NCI-H1930 (cell line): ENCODE data around the gene ZNF121.

Source experiments
- DNase-seq, 2 experiments: peaks; one replicate each; lab custom pipeline; 2025; lab: John Stamatoyannopoulos, UW

Gene ZNF121

DNA sequence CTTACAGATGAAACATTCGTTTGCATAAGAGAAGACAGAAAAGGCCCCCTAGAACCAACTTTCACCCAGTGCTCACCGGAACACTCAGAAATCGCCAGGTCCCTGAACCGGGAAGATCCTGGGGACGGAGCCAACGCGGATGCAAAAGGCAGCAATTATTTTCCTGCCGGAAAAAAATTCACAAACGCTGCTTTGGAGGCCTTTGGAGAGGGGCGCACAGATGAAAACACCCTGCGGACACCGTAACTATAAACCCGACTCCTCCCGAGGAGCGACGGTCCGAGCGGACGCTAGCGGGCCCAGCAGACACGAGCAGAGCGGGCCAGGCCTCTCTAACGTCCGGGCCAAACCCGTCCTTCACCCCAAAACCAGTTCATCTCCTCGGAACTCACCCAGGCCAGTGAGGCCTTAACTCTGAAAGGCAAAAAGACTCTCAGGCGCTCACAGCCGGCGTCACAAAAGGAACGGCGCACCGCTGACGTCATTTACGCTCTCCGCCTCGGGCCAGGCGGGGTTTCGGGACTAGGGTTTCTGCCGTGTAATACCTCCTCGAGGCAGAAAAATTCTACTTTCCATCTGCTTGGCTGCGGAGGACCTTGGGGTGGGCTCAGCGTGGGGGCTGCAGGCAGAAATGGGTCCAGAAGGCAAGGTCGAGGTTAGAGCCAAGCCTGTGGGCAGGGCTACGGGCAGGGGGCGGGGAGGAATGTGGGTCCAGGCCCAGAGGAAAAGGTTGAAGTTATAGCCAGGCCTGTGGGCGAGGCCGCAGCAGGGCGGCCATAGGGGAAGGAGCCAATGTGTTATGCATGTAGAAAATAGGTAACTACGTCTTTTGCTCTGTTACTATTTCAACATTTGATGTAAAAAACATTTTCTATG, 45.9 kb downstream of the ZNF121 start, which contains the start of gene ZNF426:
TSS of gene ZNF426 (minus strand) at position 463 of the 876 bp plus-strand sequence. CDS start 2,413 bp downstream, outside the sequence.
- DNase-seq, result peak; percentile 56 to 68

DNA sequence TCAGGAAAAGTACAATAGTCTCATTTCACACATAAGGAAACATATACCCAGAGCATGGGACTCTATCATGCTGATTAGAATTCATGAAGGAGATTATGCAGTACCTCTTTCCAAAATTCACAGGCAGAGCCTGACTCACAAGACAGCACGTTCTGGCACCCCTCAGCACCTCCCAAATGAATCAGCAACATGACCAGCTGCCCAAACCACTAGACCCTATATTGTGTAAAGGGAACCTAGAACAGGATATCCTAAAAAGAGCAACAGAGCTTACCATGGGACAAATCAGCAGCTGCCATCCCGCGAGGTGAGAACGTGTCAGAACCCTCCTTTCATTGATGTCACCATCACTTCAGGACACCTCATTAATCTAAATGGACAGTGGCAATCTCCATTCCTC, 48.4 kb downstream of the ZNF121 start:
- no peak for DNase-seq

DNA sequence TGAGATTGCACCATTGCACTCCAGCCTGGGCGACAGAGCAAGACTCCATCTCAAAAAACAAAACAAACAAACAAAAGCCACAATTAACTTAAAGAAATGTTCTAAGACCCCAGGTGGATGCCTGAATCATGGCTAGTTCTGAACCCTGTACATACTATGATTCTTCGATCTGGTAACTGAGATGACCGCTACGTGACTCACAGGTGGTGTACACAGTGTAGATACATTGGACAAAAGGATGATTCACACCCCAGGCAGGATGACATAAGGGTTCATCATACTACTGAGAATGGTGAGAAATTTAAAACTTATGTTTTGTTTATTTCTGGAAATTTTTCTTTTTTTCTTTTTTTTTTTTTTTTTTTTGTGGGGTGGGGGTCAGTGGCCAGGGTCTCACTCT, 52.4 kb downstream of the ZNF121 start:
- no peak for DNase-seq

DNA sequence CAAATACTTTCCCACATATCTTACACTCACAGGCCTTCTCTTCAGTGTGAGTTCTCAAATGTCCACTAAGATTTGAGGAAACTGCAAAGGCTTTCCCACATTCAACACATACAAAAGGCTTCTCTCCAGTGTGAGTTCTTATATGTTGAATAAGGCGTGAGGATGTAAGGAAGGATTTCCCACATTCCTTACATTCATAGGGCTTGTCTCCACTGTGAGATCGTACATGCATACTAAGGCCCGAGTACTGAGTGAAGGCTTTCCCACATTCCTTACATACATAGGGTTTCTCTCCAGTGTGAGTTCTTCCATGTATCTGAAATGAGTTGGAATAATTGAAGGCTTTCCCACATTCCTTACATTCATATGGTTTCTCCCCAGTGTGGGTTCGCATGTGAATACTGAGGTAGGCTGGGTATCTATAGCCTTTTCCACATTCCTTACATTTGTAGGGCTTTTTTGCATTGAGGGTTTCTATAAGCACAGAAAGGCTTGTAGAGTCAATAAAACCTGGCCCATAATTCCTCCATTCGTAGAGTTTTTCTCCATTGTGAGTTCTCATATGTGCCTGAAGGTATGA, 55.5 kb downstream of the ZNF121 start:
- no peak for DNase-seq

DNA sequence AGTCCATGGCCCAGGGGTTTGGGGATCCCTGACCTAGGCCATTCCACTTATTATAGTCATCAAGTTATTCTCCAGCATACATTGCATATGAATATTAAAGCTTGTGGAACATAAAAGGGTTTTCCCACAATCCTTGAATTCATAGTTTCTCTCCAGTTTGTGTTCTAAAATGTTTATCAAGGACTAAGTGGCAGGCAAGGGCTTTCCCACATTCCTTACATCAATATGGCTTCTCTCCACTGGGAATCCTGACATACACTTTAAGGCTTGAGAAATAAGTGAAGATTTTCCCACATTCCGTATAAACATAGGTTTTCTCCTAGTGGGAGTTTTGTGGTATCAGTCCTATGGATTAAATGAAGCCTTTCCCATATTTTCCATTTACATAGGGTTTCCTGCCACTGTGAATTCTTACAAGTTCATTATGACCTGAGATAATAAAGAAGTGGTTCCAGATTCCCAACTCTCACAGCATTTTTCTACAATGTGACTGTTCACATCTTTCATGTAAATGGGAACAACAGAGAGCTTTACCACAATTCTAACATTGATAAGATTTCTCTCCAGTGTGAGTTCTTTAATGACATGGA, 60.3 kb downstream of the ZNF121 start:
- DNase-seq, result no peak
